ENCODE results near the gene MBD5. TPM values are rescaled to one million over a fixed set of nuclear protein-coding genes. Genes with fewer than 3 reads are reported as not detected.
A peak's percentile ranks its signal among the peaks of the same experiment; 100 is the strongest.

MBD5 gene
- total RNA-seq, 1 donor from 2014 or later: 14.5 TPM

- peak; percentile 90 for DNase-seq (ENCODE audit: low read depth)
- TF ChIP-seq CTCF (IDR thresholded peaks at IDR 0.05; ENCODE audit: insufficient read depth, low read length, poor library complexity, severe bottlenecking): no peak
Observed at GRCh38 chr2:148130581-148130980, 109.7 kb downstream of the MBD5 start.

GRCh38 chr2:148132412-148132811, 111.5 kb downstream of the MBD5 start:
- Histone ChIP-seq H3K36me3 (ENCODE audit: control insufficient read depth, insufficient read depth, low read length) (no peaks in the 10 kb centered on the region), H3K27me3 (ENCODE audit: control insufficient read depth, insufficient read depth, low read length) (no peaks in the 10 kb centered on the region), H3K4me3 (ENCODE audit: low read depth, low read length) (no peak overlapping the region)
- TF ChIP-seq CTCF (IDR thresholded peaks at IDR 0.05; ENCODE audit: insufficient read depth, low read length, poor library complexity, severe bottlenecking): no peak
- no peak for DNase-seq (ENCODE audit: low read depth)

More at GRCh38 chr2:148130581-148130980, 109.7 kb downstream of the MBD5 start:
- no peaks in the 10 kb centered on the region for H3K36me3 ChIP-seq (ENCODE audit: control insufficient read depth, insufficient read depth, low read length)
- H3K4me3 ChIP-seq (ENCODE audit: low read depth, low read length): no peak overlapping the region
- no peaks in the 10 kb centered on the region for H3K27me3 ChIP-seq (ENCODE audit: control insufficient read depth, insufficient read depth, low read length)

GRCh38 chr2:148135705-148136104, 114.8 kb downstream of the MBD5 start:
- H3K4me3 ChIP-seq (ENCODE audit: low read depth, low read length): no peak overlapping the region
- no peak for DNase-seq (ENCODE audit: low read depth)
- no peaks in the 10 kb centered on the region for H3K27me3 ChIP-seq (ENCODE audit: control insufficient read depth, insufficient read depth, low read length)
- TF ChIP-seq CTCF (IDR thresholded peaks at IDR 0.05; ENCODE audit: insufficient read depth, low read length, poor library complexity, severe bottlenecking): no peak
- H3K36me3 ChIP-seq (ENCODE audit: control insufficient read depth, insufficient read depth, low read length): no peaks in the 10 kb centered on the region

GRCh38 chr2:148136441-148136840, 115.5 kb downstream of the MBD5 start:
- no peak for DNase-seq (ENCODE audit: low read depth)
- H3K4me3 ChIP-seq (ENCODE audit: low read depth, low read length): no peak overlapping the region
- no peaks in the 10 kb centered on the region for H3K36me3 ChIP-seq (ENCODE audit: control insufficient read depth, insufficient read depth, low read length)
- no peak for TF ChIP-seq CTCF (IDR thresholded peaks at IDR 0.05; ENCODE audit: insufficient read depth, low read length, poor library complexity, severe bottlenecking)
- no peaks in the 10 kb centered on the region for H3K27me3 ChIP-seq (ENCODE audit: control insufficient read depth, insufficient read depth, low read length)

DNA sequence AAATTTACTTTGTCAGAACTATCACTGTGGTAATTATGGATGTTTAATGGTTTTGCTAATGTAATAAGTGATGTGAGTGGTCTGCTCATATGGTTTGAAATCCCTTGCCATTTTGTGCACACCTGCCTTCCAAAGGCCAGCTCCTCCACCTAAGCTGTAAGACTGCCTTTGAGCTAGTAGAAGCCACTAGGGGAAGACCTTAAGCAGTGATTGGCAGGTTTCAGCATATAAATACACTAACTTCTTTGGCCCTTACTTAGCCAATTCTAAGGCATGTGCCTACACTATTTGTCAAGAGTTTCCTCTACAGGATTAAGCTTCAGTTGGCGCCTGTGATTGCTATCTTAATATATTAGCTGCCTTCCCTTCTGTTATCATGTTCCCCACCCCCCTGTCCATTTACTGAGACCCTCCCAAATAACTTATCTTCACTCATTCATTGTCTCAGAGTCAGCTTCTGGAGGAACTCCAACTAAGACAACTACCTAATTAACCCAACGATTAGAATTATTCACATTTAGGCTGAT, 141.1 kb downstream of the MBD5 start:
- no peak for TF ChIP-seq CTCF (IDR thresholded peaks at IDR 0.05; ENCODE audit: insufficient read depth, low read length, poor library complexity, severe bottlenecking)
- no peaks in the 10 kb centered on the region for H3K27me3 ChIP-seq (ENCODE audit: control insufficient read depth, insufficient read depth, low read length)
- no peak for DNase-seq (ENCODE audit: low read depth)

DNA sequence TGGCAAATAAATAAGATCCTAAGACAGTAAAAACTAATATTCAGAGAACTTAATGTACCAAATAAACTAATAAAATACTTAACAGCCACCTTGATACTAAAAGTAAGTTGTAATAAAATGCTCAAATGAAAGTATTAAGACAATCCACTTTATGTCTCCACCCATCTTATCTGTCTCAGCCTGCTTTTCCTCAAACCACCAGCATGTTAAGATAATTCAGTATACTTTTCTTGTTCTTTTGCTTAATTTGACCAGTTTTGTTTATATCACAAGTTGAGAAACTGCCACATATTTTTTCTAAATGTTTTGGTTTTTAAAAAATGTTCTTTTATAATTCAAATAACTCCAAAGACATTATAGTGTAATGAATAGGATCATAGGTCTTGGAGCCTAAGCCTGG, 142.0 kb downstream of the MBD5 start:
- H3K36me3 ChIP-seq (ENCODE audit: control insufficient read depth, insufficient read depth, low read length): no peaks in the 10 kb centered on the region
- no peaks in the 10 kb centered on the region for H3K27me3 ChIP-seq (ENCODE audit: control insufficient read depth, insufficient read depth, low read length)
- no peak for TF ChIP-seq CTCF (IDR thresholded peaks at IDR 0.05; ENCODE audit: insufficient read depth, low read length, poor library complexity, severe bottlenecking)
- no peak overlapping the region for H3K4me3 ChIP-seq (ENCODE audit: low read depth, low read length)
- no peak for DNase-seq (ENCODE audit: low read depth)

More for the DNA sequence above, 141.1 kb downstream of the MBD5 start:
- Histone ChIP-seq H3K4me3 (ENCODE audit: low read depth, low read length) (no peak overlapping the region), H3K36me3 (ENCODE audit: control insufficient read depth, insufficient read depth, low read length) (no peaks in the 10 kb centered on the region)

Measured in kidney epithelial cell (primary cell).